Measurements from ENCODE around the gene SORCS2.

Gene SORCS2

DNA sequence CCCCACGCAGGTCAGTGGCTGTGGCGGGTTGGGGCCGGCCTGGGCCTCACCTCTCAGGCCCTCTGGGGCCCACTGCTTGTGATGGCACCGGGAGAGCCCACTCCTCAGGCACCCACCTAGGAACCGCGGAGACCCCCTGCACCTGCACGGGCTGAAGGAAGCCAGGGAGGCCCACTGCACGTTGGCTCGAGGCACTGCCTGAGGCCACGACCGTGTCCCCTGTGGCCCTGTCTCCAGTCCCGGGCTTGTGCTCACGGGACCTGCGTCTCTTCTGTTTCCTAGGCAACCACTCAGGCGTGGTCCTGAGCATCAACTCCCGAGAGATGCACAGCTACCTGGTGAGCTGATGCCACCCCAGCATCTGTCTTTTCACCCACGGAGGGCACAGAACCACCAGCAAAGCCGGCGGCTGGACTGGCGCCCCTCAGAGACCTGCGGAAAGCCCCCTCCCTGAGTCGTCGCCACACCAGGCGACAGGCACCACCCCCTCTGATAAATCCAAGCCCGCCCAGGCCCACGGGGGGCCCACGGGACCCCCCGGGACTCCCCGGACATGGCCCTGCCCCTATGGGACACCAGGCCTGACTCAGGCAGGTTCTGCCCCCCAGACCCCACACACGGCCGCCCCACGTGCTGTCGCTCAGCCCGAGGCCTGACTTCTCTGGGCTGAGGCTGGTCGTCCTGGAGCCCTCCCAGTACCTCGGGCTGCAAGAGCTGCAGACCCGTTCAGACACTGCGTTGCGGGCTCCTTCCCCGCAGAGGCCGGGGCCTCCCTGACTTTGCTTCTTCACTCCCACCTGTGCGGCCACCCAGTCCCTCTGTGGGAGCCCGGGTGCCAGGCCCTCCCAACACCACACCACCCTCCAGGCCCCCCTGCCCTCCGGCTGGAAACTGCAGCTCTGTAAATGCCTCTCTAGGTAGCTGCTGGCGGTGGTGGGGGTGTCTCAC lies 547.9 kb downstream of the SORCS2 start:
- H4K20me1 ChIP-seq (ENCODE audit: insufficient read depth, low read length) = no peaks in the 10 kb centered on the region
- H2AFZ ChIP-seq (ENCODE audit: low read length) = no peak overlapping the region
- TF ChIP-seq, protein P1, sequence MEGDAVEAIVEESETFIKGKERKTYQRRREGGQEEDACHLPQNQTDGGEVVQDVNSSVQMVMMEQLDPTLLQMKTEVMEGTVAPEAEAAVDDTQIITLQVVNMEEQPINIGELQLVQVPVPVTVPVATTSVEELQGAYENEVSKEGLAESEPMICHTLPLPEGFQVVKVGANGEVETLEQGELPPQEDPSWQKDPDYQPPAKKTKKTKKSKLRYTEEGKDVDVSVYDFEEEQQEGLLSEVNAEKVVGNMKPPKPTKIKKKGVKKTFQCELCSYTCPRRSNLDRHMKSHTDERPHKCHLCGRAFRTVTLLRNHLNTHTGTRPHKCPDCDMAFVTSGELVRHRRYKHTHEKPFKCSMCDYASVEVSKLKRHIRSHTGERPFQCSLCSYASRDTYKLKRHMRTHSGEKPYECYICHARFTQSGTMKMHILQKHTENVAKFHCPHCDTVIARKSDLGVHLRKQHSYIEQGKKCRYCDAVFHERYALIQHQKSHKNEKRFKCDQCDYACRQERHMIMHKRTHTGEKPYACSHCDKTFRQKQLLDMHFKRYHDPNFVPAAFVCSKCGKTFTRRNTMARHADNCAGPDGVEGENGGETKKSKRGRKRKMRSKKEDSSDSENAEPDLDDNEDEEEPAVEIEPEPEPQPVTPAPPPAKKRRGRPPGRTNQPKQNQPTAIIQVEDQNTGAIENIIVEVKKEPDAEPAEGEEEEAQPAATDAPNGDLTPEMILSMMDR (IDR thresholded peaks at IDR 0.05; ENCODE audit: low read length) = no peak
- TF ChIP-seq EZH2 (IDR thresholded peaks at IDR 0.05; ENCODE audit: borderline replicate concordance, low read length) = no peak
- no peaks in the 10 kb centered on the region for H3K9me2 ChIP-seq (ENCODE audit: low read depth, low read length)
- H3K27ac ChIP-seq (ENCODE audit: low read depth, low read length, poor library complexity, severe bottlenecking) = no peak overlapping the region
- H3K9me3 ChIP-seq (ENCODE audit: low read length) = no peaks in the 10 kb centered on the region
- no peaks in the 10 kb centered on the region for H3K27me3 ChIP-seq (ENCODE audit: insufficient read depth, low read length)
- H3F3A ChIP-seq (ENCODE audit: insufficient read depth, low read length) = no peaks in the 10 kb centered on the region
- no peaks in the 10 kb centered on the region for H3K4me1 ChIP-seq (ENCODE audit: insufficient read depth, low read length, severe bottlenecking)
- no peaks in the 10 kb centered on the region for H3K36me3 ChIP-seq (ENCODE audit: insufficient read depth, low read length)
- no peak overlapping the region for H3K4me3 ChIP-seq (ENCODE audit: low read depth, low read length, poor library complexity, severe bottlenecking)
- H3K9ac ChIP-seq (ENCODE audit: low read length) = no peak overlapping the region
- no peaks in the 10 kb centered on the region for H3K79me2 ChIP-seq (ENCODE audit: insufficient read depth, low read length)
- H3K4me2 ChIP-seq (ENCODE audit: low read length) = no peak overlapping the region

GRCh38 chr4:7740866-7741525 lies 548.7 kb downstream of the SORCS2 start:
- Histone ChIP-seq H3K36me3 (ENCODE audit: insufficient read depth, low read length) (no peaks in the 10 kb centered on the region), H3F3A (ENCODE audit: insufficient read depth, low read length) (no peaks in the 10 kb centered on the region), H3K9me3 (ENCODE audit: low read length) (no peaks in the 10 kb centered on the region), H3K4me3 (ENCODE audit: low read depth, low read length, poor library complexity, severe bottlenecking) (no peak overlapping the region), H4K20me1 (ENCODE audit: insufficient read depth, low read length) (no peaks in the 10 kb centered on the region), H3K27me3 (ENCODE audit: insufficient read depth, low read length) (no peaks in the 10 kb centered on the region), H3K9me2 (ENCODE audit: low read depth, low read length) (no peaks in the 10 kb centered on the region), H3K27ac (ENCODE audit: low read depth, low read length, poor library complexity, severe bottlenecking) (no peak overlapping the region), H3K4me2 (ENCODE audit: low read length) (no peak overlapping the region), H2AFZ (ENCODE audit: low read length) (no peak overlapping the region), H3K4me1 (ENCODE audit: insufficient read depth, low read length, severe bottlenecking) (no peaks in the 10 kb centered on the region), H3K9ac (ENCODE audit: low read length) (no peak overlapping the region), H3K79me2 (ENCODE audit: insufficient read depth, low read length) (no peaks in the 10 kb centered on the region)
- TF ChIP-seq EZH2 (IDR thresholded peaks at IDR 0.05; ENCODE audit: borderline replicate concordance, low read length) = no peak
- TF ChIP-seq, protein P1 (IDR thresholded peaks at IDR 0.05; ENCODE audit: low read length) = no peak

DNA sequence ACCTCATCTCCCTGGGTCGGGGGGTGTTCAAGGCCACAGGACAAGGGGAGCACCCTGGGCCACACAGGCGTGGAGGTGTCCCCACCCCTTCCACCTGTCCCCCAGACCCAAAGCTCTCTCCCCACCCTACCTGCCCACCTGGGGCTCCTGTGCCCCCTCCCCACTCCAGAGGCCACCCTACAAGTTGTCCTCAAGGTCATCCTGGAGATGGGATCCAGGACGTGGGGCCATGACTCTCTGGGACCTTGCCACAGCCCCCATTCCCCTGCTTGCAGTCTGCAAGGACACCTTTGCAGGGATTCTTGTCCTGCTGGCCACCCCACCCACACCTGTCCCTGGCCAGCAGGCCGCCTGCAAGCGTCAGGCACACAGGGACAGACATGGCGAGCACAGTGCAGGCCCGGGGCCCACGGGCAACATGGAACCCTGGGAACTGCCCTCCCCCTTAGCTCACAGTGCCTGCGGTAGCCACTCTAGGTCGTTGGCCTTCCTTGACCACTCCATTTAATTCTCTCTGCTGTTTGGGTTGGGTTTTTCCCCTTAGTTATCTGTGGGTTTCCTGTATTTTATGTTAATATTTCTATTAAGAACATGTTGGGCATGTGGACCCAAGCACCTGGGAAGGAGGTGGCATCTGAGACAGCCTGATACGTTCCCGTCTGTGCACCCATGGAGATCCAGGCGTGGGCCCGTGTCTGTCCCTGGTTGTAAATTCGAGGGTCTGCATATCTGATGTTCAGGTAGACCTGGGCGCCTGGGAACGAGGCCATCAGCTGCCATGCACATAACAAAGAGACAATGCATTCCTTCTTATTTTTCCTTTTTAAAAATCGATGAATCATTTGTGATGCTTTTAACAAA lies 549.8 kb downstream of the SORCS2 start:
- no peak overlapping the region for H2AFZ ChIP-seq (ENCODE audit: low read length)
- no peak overlapping the region for H3K4me2 ChIP-seq (ENCODE audit: low read length)
- no peaks in the 10 kb centered on the region for H3K4me1 ChIP-seq (ENCODE audit: insufficient read depth, low read length, severe bottlenecking)
- no peaks in the 10 kb centered on the region for H3K9me3 ChIP-seq (ENCODE audit: low read length)
- H3K4me3 ChIP-seq (ENCODE audit: low read depth, low read length, poor library complexity, severe bottlenecking) = no peak overlapping the region
- H3K9me2 ChIP-seq (ENCODE audit: low read depth, low read length) = no peaks in the 10 kb centered on the region
- no peaks in the 10 kb centered on the region for H3F3A ChIP-seq (ENCODE audit: insufficient read depth, low read length)
- no peak for TF ChIP-seq EZH2 (IDR thresholded peaks at IDR 0.05; ENCODE audit: borderline replicate concordance, low read length)
- TF ChIP-seq, protein P1 (IDR thresholded peaks at IDR 0.05; ENCODE audit: low read length) = no peak
- no peaks in the 10 kb centered on the region for H3K36me3 ChIP-seq (ENCODE audit: insufficient read depth, low read length)
- no peaks in the 10 kb centered on the region for H4K20me1 ChIP-seq (ENCODE audit: insufficient read depth, low read length)
- no peaks in the 10 kb centered on the region for H3K79me2 ChIP-seq (ENCODE audit: insufficient read depth, low read length)
- no peaks in the 10 kb centered on the region for H3K27me3 ChIP-seq (ENCODE audit: insufficient read depth, low read length)
- no peak overlapping the region for H3K9ac ChIP-seq (ENCODE audit: low read length)
- H3K27ac ChIP-seq (ENCODE audit: low read depth, low read length, poor library complexity, severe bottlenecking) = no peak overlapping the region

Measured in OCI-LY1 (cell line).